CD14-positive monocyte (primary cell): ENCODE data around the gene CTNS. TPM values are rescaled to one million over a fixed set of nuclear protein-coding genes. Genes with fewer than 3 reads are reported as not detected.

Source experiments
- DNase-seq, 3 donors: peaks; one replicate each; pipeline ENCODE4 v3.0.0-alpha.2; 2011 to 2022
- H2AFZ ChIP-seq: 2 replicates; pipeline ENCODE4 v1.6.0; 2012; ENCODE audit warnings: mild to moderate bottlenecking, low read depth, low read length, inconsistent platforms; ENCODE audit not compliant: insufficient read depth, poor library complexity, severe bottlenecking
- H3K27ac ChIP-seq, 2 donors: 1 replicate in 1 of 2; 2 replicates in 1 of 2; pipeline ENCODE4 v1.5.1; 2012 to 2013; ENCODE audit warnings: low read length in 2 of 2, control low read depth in 1 of 2, inconsistent platforms in 1 of 2, low read depth in 1 of 2, mild to moderate bottlenecking in 1 of 2
- H3K27me3 ChIP-seq, 2 donors: one replicate each; pipeline versions ENCODE4 v1.6.0 to v1.6.1; 2011 to 2013; ENCODE audit warnings: low read length in 2 of 2; ENCODE audit not compliant: control insufficient read depth in 2 of 2, insufficient read depth in 2 of 2
- H3K36me3 ChIP-seq, 2 donors: replicated peaks in 1 of 2; 1 replicate in 1 of 2; 2 replicates in 1 of 2; pipeline versions ENCODE4 v1.5.1 to v1.6.1; 2012 to 2013; ENCODE audit warnings: low read length in 2 of 2, control low read depth in 1 of 2, inconsistent platforms in 1 of 2, mild to moderate bottlenecking in 1 of 2; ENCODE audit not compliant: insufficient read depth in 2 of 2, control insufficient read depth in 1 of 2
- H3K4me1 ChIP-seq, 2 donors: 1 replicate in 1 of 2; 2 replicates in 1 of 2; pipeline versions ENCODE4 v1.5.1 to v1.6.1; 2012 to 2013; ENCODE audit warnings: low read length in 2 of 2, control low read depth in 1 of 2, inconsistent platforms in 1 of 2, mild to moderate bottlenecking in 1 of 2, moderate library complexity in 1 of 2; ENCODE audit not compliant: insufficient read depth in 2 of 2, control insufficient read depth in 1 of 2
- H3K4me2 ChIP-seq: replicated peaks from 2 replicates; pipeline ENCODE3; 2012; ENCODE audit warnings: low read length, moderate library complexity, mild to moderate bottlenecking; ENCODE audit not compliant: poor library complexity, severe bottlenecking; ENCODE audit errors: extremely low read depth
- H3K4me3 ChIP-seq, 3 experiments: fragments of 200-600 bp in 1 of 3; sonication (generic) in 1 of 3; replicated peaks in 1 of 3; 1 replicate in 2 of 3; 2 replicates in 1 of 3; pipeline ENCODE4 v1.5.1; 2011 to 2013; ENCODE audit warnings: low read length in 3 of 3, mild to moderate bottlenecking in 3 of 3, control low read depth in 2 of 3, low read depth in 2 of 3, inconsistent platforms in 1 of 3, moderate library complexity in 1 of 3
- H3K79me2 ChIP-seq: 2 replicates; pipeline ENCODE4 v1.6.0; 2012; ENCODE audit warnings: mild to moderate bottlenecking, control low read depth, inconsistent platforms, low read length, moderate library complexity; ENCODE audit not compliant: insufficient read depth
- H3K9ac ChIP-seq: 2 replicates; pipeline ENCODE4 v1.6.0; 2017; ENCODE audit warnings: low read length, mild to moderate bottlenecking; ENCODE audit not compliant: insufficient read depth, poor library complexity, severe bottlenecking
- H3K9me3 ChIP-seq, 2 donors: replicated peaks in 1 of 2; 1 replicate in 1 of 2; 2 replicates in 1 of 2; pipeline versions ENCODE4 v1.5.1 to v1.6.1; 2012 to 2013; ENCODE audit warnings: low read length in 2 of 2, control low read depth in 1 of 2; ENCODE audit not compliant: control insufficient read depth in 1 of 2, insufficient read depth in 1 of 2
- H4K20me1 ChIP-seq: 2 replicates; pipeline ENCODE4 v1.6.0; 2012; ENCODE audit warnings: mild to moderate bottlenecking, low read length, control low read depth, moderate library complexity; ENCODE audit not compliant: insufficient read depth
- H3K27ac Mint-ChIP-seq, 7 donors: one replicate each; pipeline ENCODE4 v1.8.0; 2020; ENCODE audit warnings: mild to moderate bottlenecking in 7 of 7, mixed read lengths in 7 of 7, moderate library complexity in 6 of 7, inconsistent platforms in 2 of 7
- H3K27me3 Mint-ChIP-seq, 3 donors: one replicate each; pipeline ENCODE4 v1.8.0; 2021 to 2022; ENCODE audit warnings: low read depth in 3 of 3, mild to moderate bottlenecking in 3 of 3, mixed read lengths in 3 of 3, moderate library complexity in 3 of 3, inconsistent platforms in 1 of 3
- H3K36me3 Mint-ChIP-seq, 2 donors: one replicate each; pipeline ENCODE4 v1.8.0; 2020; ENCODE audit warnings: mixed read lengths in 2 of 2, inconsistent platforms in 1 of 2, mild to moderate bottlenecking in 1 of 2
- H3K4me1 Mint-ChIP-seq: one replicate; pipeline ENCODE4 v1.8.0; 2020; ENCODE audit warnings: mild to moderate bottlenecking, mixed read lengths
- H3K4me3 Mint-ChIP-seq, 2 donors: one replicate each; pipeline ENCODE4 v1.8.0; 2020; ENCODE audit warnings: mild to moderate bottlenecking in 2 of 2, mixed read lengths in 2 of 2, moderate library complexity in 1 of 2
- H3K9me3 Mint-ChIP-seq, 7 donors: one replicate each; pipeline ENCODE4 v1.8.0; 2020 to 2022; ENCODE audit warnings: mixed read lengths in 7 of 7, mild to moderate bottlenecking in 6 of 7, moderate library complexity in 6 of 7, inconsistent platforms in 2 of 7
- WGBS: methylation state at CpG from one replicate; pipeline ENCODE4 v1.1.5; 2013; ENCODE audit warnings: missing lambda C conversion rate; ENCODE audit not compliant: insufficient coverage; 5-methylcytosine and 5-hydroxymethylcytosine counted together
- intact Hi-C, 2 donors: fragments of 100-400 bp; cut with micrococcal nuclease; formaldehyde crosslinking; loops; one replicate each; pipeline versions ENCODE4 v1.15.0 to v1.15.1; 2023
- polyA plus RNA-seq, 3 donors: library from polyadenylated mRNA; depleted of rRNA in 1 of 3; unstranded in 2 of 3; stranded (reverse) in 1 of 3; fragments of 300-500 nt in 2 of 3; fragments of >200 nt in 1 of 3; fragmentation: Illumina TruSeq in 2 of 3; gene quantifications; 1 replicate in 2 of 3; 2 replicates in 1 of 3; pipeline ENCODE4 v1.2.3, GENCODE V29; 2012 to 2021
- TF ChIP-seq, protein P1 (sequence below): fragments of 200-600 bp; IDR thresholded peaks from one replicate; pipeline ENCODE4 v1.8.0; 2022; ENCODE audit warnings: antibody characterized with exemption, mild to moderate bottlenecking

The CTNS gene
- polyA plus RNA-seq, 3 donors, result 11.6 to 11.8 (median 11.7) TPM

GRCh38 chr17:3695723-3696411 is 59.3 kb downstream of the CTNS start, which contains the start of gene P2RX5:
TSS of gene P2RX5 (minus strand) at chr17:3696155. CDS start at chr17:3696005, 150 bp downstream.
- Histone ChIP-seq H3K27ac (no peak within 1 kb of the TSS), H3K36me3 (no peaks in the 10 kb centered on the region), H3K4me1 (peaks cover 16 to 23% of the 10 kb centered on the region in 2 donors), H3K4me3 (peak within 1 kb of the TSS; percentile 55 to 84 (median 65)), H3K27me3 (peaks cover 0 to 15% of the 10 kb centered on the region in 2 donors), H3K9me3 (peaks cover 0 to 9% of the 10 kb centered on the region in 2 donors), H4K20me1 (no peaks in the 10 kb centered on the region), H3K79me2 (no peaks in the 10 kb centered on the region), H2AFZ (peak within 1 kb of the TSS; percentile 93), H3K9ac (peak within 1 kb of the TSS; percentile 58), H3K4me2 (peak within 1 kb of the TSS; percentile 96)
- TF ChIP-seq, protein P1, sequence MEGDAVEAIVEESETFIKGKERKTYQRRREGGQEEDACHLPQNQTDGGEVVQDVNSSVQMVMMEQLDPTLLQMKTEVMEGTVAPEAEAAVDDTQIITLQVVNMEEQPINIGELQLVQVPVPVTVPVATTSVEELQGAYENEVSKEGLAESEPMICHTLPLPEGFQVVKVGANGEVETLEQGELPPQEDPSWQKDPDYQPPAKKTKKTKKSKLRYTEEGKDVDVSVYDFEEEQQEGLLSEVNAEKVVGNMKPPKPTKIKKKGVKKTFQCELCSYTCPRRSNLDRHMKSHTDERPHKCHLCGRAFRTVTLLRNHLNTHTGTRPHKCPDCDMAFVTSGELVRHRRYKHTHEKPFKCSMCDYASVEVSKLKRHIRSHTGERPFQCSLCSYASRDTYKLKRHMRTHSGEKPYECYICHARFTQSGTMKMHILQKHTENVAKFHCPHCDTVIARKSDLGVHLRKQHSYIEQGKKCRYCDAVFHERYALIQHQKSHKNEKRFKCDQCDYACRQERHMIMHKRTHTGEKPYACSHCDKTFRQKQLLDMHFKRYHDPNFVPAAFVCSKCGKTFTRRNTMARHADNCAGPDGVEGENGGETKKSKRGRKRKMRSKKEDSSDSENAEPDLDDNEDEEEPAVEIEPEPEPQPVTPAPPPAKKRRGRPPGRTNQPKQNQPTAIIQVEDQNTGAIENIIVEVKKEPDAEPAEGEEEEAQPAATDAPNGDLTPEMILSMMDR, result no peak
- H3K4me3 Mint-ChIP-seq, result peak within 1 kb of the TSS; percentile 99
- intact Hi-C loops, result no loop called here
- peak; percentile 17 to 25 (median 22) for DNase-seq
- H3K27me3 Mint-ChIP-seq, result peaks cover 17 to 32% (median 31%) of the 10 kb centered on the region in 3 donors
- H3K9me3 Mint-ChIP-seq, result peaks cover 0 to 18% (median 8%) of the 10 kb centered on the region in 7 donors
- H3K36me3 Mint-ChIP-seq, result peaks cover 0 to 1% of the 10 kb centered on the region in 2 donors
- H3K27ac Mint-ChIP-seq, result peak within 1 kb of the TSS in 5 of 7 donors; percentile 37 to 88 (median 65)
- H3K4me1 Mint-ChIP-seq, result peaks cover 20% of the 10 kb centered on the region
- WGBS, result under 1% methylated on average over 57 of the region's 65 CpGs

- intact Hi-C loops, result no loop called here
- peaks cover 17 to 32% (median 31%) of the 10 kb centered on the region in 3 donors for H3K27me3 Mint-ChIP-seq
- peaks cover 0 to 21% (median 10%) of the 10 kb centered on the region in 7 donors for H3K9me3 Mint-ChIP-seq
- no peak overlapping the region for H2AFZ ChIP-seq
- no peaks in the 10 kb centered on the region for H3K36me3 ChIP-seq
- H3K9me3 ChIP-seq, result peaks cover 0 to 10% of the 10 kb centered on the region in 2 donors
- no peak overlapping the region for H3K9ac ChIP-seq
- no peak for DNase-seq
- no peak overlapping the region for H3K4me2 ChIP-seq
- no peak overlapping the region for H3K27ac ChIP-seq
- H4K20me1 ChIP-seq, result no peaks in the 10 kb centered on the region
- H3K4me3 Mint-ChIP-seq, result no peak overlapping the region
- TF ChIP-seq, protein P1, result no peak
- no peak overlapping the region for H3K27ac Mint-ChIP-seq
- no peaks in the 10 kb centered on the region for H3K36me3 Mint-ChIP-seq
- H3K4me3 ChIP-seq, result no peak overlapping the region
- no CpG with 5 or more reads among the region's 12 CpGs for WGBS
- peaks cover 0 to 15% of the 10 kb centered on the region in 2 donors for H3K27me3 ChIP-seq
- H3K4me1 ChIP-seq, result peaks cover 16 to 23% of the 10 kb centered on the region in 2 donors
- peaks cover 26% of the 10 kb centered on the region for H3K4me1 Mint-ChIP-seq
- no peaks in the 10 kb centered on the region for H3K79me2 ChIP-seq
Measured at GRCh38 chr17:3697103-3697476, 60.5 kb downstream of the CTNS start.
